K562 (cell line): ENCODE measurements around the gene NFKBIB. TPM values are rescaled to one million over a fixed set of nuclear protein-coding genes. Genes with fewer than 3 reads are reported as not detected.

Source experiments
- EP400 ChIP-seq: fragments of 450-650 bp; IDR thresholded peaks from 2 replicates; pipeline ENCODE4 v1.6.1; 2017; ENCODE audit warnings: antibody characterized with exemption, mild to moderate bottlenecking, moderate library complexity
- FIP1L1 ChIP-seq: fragments of 200-400 bp; formaldehyde crosslinking; IDR thresholded peaks from 2 replicates; pipeline ENCODE4 v1.6.1; 2018; ENCODE audit warnings: mild to moderate bottlenecking, low read depth, low read length; ENCODE audit not compliant: poor library complexity, severe bottlenecking
- MTF1 ChIP-seq: fragments of 250-450 bp; sonication (Bioruptor Pico); IDR thresholded peaks from 2 replicates; pipeline ENCODE4 v1.9.0; 2021; ENCODE audit warnings: moderate library complexity, mild to moderate bottlenecking, inconsistent platforms, borderline replicate concordance
- NR4A1 ChIP-seq, 2 experiments: fragments of 250-450 bp in 1 of 2; fragments of 450-650 bp in 1 of 2; sonication (Bioruptor Pico) in 1 of 2; IDR thresholded peaks; 2 replicates each; pipeline versions ENCODE4 v1.4.0 to v1.6.1; 2016 to 2020; ENCODE audit warnings: mild to moderate bottlenecking in 2 of 2, missing compliant biosample characterization in 1 of 2, missing genetic modification characterization in 1 of 2, moderate library complexity in 1 of 2
- SAFB2 ChIP-seq: fragments of 200-400 bp; formaldehyde crosslinking; IDR thresholded peaks from 2 replicates; pipeline ENCODE4 v1.6.1; 2018; ENCODE audit warnings: borderline replicate concordance, low read length, low read depth, moderate library complexity; ENCODE audit not compliant: severe bottlenecking
- SMAD2 ChIP-seq: fragments of 150-350 bp; IDR thresholded peaks from 2 replicates; pipeline ENCODE4 v1.6.1; 2014; ENCODE audit warnings: low read depth, mild to moderate bottlenecking, low read length
- SRSF3 ChIP-seq: fragments of 200-400 bp; formaldehyde crosslinking; IDR thresholded peaks from 2 replicates; pipeline ENCODE4 v1.6.1; 2016; ENCODE audit warnings: mild to moderate bottlenecking, low read length, moderate library complexity; ENCODE audit not compliant: insufficient read depth
- STAG1 ChIP-seq: sonication (generic); formaldehyde crosslinking; IDR thresholded peaks from 2 replicates; pipeline ENCODE4 v1.5.0; 2020; ENCODE audit warnings: missing genetic modification reagents, borderline replicate concordance
- VEZF1 ChIP-seq: fragments of 200-800 bp; sonication (Bioruptor generic); IDR thresholded peaks from 2 replicates; pipeline ENCODE4 v1.6.1; 2017; ENCODE audit warnings: missing genetic modification characterization, missing compliant biosample characterization
- ZNF318 ChIP-seq, 2 experiments: fragments of 450-650 bp; IDR thresholded peaks; 2 replicates each; pipeline ENCODE4 v1.6.1; 2016; ENCODE audit warnings: mild to moderate bottlenecking in 2 of 2, borderline replicate concordance in 1 of 2, low read depth in 1 of 2, moderate library complexity in 1 of 2
- ZNF639 ChIP-seq, 2 experiments: fragments of 200-800 bp in 1 of 2; sonication (Bioruptor generic) in 1 of 2; sonication (generic) in 1 of 2; formaldehyde crosslinking in 1 of 2; IDR thresholded peaks in 1 of 2; conservative IDR thresholded peaks in 1 of 2; 2 replicates each; pipeline versions ENCODE4 v1.5.0 to v1.6.1; 2016 to 2020; ENCODE audit warnings: missing compliant biosample characterization in 1 of 2, missing genetic modification characterization in 1 of 2, missing genetic modification reagents in 1 of 2
- ZNF740 ChIP-seq, 3 experiments: fragments of 200-800 bp in 1 of 3; sonication (Bioruptor generic) in 1 of 3; sonication (generic) in 1 of 3; formaldehyde crosslinking in 1 of 3; IDR thresholded peaks; 2 replicates each; pipeline versions ENCODE4 v1.6.1 to v1.8.0; 2016 to 2022; ENCODE audit warnings: mild to moderate bottlenecking in 2 of 3, missing compliant biosample characterization in 2 of 3, missing genetic modification characterization in 2 of 3, missing genetic modification reagents in 1 of 3
- polyA plus RNA-seq, 8 experiments: library from polyadenylated mRNA; depleted of rRNA in 4 of 8; stranded (reverse) in 5 of 8; unstranded in 3 of 8; fragments of >200 nt; fragmentation: Nextera tagmentation in 2 of 8; fragmentation: Illumina TruSeq in 1 of 8; extraction: Ambion mirVana in 2 of 8; extraction: Trizol in 1 of 8; gene quantifications; 2 replicates each; pipeline versions ENCODE4 v1.2.1 to v1.2.3, GENCODE V29; 2011 to 2014; ENCODE audit warnings: inconsistent platforms in 1 of 8, missing spikeins in 1 of 8
- total RNA-seq, 7 experiments: library from RNA; depleted of rRNA in 6 of 7; stranded (reverse); fragments of >200 nt in 6 of 7; fragmentation: Illumina TruSeq in 2 of 7; extraction: Trizol in 2 of 7; gene quantifications; 2 replicates each; pipeline versions ENCODE4 v1.2.1 to v1.2.3, GENCODE V29; 2011 to 2021; ENCODE audit warnings: low replicate concordance in 1 of 7

NFKBIB gene
- total and polyA plus RNA-seq, 9 of the 15 experiments (the other 6 are each of a cell fraction or from before 2014, with no cell fraction given) = 1.5 to 44.9 (median 10.4) TPM

- TF ChIP-seq VEZF1 (CRISPR knock-in tag) (peak; percentile 97; the same call in 1 of the 2 replicates), ZNF318 (IDR thresholded peaks at IDR 0.05; ENCODE audit: borderline replicate concordance in 1 of 2, low read depth in 1 of 2) (no peak), FIP1L1 (no peak), EP400 (peak; percentile 92), SRSF3 (no peak), SAFB2 (no peak), MTF1 (no peak), ZNF639 (CRISPR knock-in tag; conservative IDR thresholded peaks at IDR 0.05 in 1 of 2, IDR thresholded peaks at IDR 0.05 in 1 of 2) (peak in 1 of 2 experiments; percentile 99; a peak in 2 of 4 replicates), ZNF740 (CRISPR knock-in tag; IDR thresholded peaks at IDR 0.05) (no peak; the same call in 1 of the 2 replicates), ZNF740 (tag; IDR thresholded peaks at IDR 0.05) (no peak), NR4A1 (CRISPR knock-in tag; IDR thresholded peaks at IDR 0.05) (no peak), NR4A1 (tag; IDR thresholded peaks at IDR 0.05) (peak; percentile 45; the same call in 1 of the 2 replicates), SMAD2 (no peak), STAG1 (no peak)
These were observed 48.0 kb upstream of the NFKBIB start (continued) for GRCh38 chr19:38851622-38852230.
